Mucosa of stomach (tissue), 1 donor: Measurements from ENCODE around the gene CNTNAP2.
"Not testable (repeated sequence)": the region's sequence is repeated elsewhere in the genome, so short reads cannot be mapped to it uniquely, and the experiment has no call there.

ENCODE experiments used
- H3K27me3 ChIP-seq: one replicate; pipeline ENCODE4 v1.7.0; 2013; ENCODE audit warnings: mild to moderate bottlenecking, low read length; ENCODE audit not compliant: control insufficient read depth, insufficient read depth
- H3K36me3 ChIP-seq: one replicate; pipeline ENCODE4 v1.7.0; 2013; ENCODE audit warnings: low read length; ENCODE audit not compliant: control insufficient read depth, insufficient read depth
- H3K4me1 ChIP-seq: one replicate; pipeline ENCODE4 v1.7.0; 2013; ENCODE audit warnings: mild to moderate bottlenecking, low read length; ENCODE audit not compliant: control insufficient read depth, insufficient read depth
- H3K4me3 ChIP-seq: one replicate; pipeline ENCODE4 v1.7.0; 2013; ENCODE audit warnings: low read length
- H3K9ac ChIP-seq: one replicate; pipeline ENCODE4 v1.7.0; 2013; ENCODE audit warnings: mild to moderate bottlenecking, low read length, moderate library complexity
- H3K9me3 ChIP-seq: one replicate; pipeline ENCODE4 v1.7.0; 2013; ENCODE audit warnings: mild to moderate bottlenecking, low read length, moderate library complexity; ENCODE audit not compliant: control insufficient read depth
- donor health status: Pancreatic carcinoma.

The CNTNAP2 gene

DNA sequence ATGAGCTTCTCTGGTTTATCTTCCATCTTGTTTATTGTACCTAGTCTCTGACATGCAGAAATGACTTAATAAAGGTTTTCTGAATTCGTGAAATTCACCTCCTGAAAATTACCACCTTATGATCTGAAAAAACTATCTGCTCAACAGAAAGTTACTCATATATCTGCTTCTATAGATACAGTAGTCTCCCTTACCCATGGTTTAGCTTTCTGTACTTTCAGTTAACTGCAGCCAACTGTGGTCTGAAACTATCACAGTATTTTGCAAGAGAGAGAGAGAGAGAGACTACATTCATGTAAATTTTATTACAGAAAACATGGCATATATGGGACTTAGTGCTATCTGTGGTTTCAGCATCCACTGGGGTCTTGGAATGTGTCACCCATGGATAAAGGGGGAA is 1564.9 kb downstream of the CNTNAP2 start:
- no peak overlapping the region for H3K9ac ChIP-seq
- H3K4me1 ChIP-seq, result no peaks in the 10 kb centered on the region
- H3K27me3 ChIP-seq, result no peaks in the 10 kb centered on the region
- no peaks in the 10 kb centered on the region for H3K9me3 ChIP-seq
- H3K36me3 ChIP-seq, result no peaks in the 10 kb centered on the region
- no peak overlapping the region for H3K4me3 ChIP-seq

- no peak overlapping the region for H3K4me3 ChIP-seq
- no peaks in the 10 kb centered on the region for H3K4me1 ChIP-seq
- H3K9me3 ChIP-seq, result no peaks in the 10 kb centered on the region
- H3K9ac ChIP-seq, result no peak overlapping the region
- H3K27me3 ChIP-seq, result no peaks in the 10 kb centered on the region
- H3K36me3 ChIP-seq, result no peaks in the 10 kb centered on the region
Observed at GRCh38 chr7:147700702-147701101, 1584.1 kb downstream of the CNTNAP2 start.

DNA sequence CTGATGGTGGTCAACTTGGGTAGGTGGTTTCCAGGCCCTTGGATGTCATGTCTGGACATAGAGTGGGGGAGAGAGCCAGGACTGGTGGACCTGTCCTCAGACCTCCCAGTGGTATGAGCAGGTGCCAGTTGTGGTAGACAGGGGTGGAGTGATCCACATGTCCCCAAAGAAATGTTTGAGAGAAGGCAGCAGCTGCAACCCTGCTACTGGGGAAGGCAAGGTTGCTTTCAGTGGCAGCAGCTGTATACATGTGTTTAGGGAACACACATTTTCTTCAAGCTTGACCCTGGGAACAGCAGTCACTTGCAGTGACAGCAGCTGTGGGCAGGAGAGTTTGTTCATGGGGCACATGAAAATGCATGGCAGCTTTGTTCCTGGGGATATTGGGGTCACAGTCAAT is 1591.3 kb downstream of the CNTNAP2 start:
- Histone ChIP-seq H3K9me3 (no peaks in the 10 kb centered on the region), H3K36me3 (no peaks in the 10 kb centered on the region), H3K27me3 (no peaks in the 10 kb centered on the region), H3K4me1 (no peaks in the 10 kb centered on the region), H3K9ac (no peak overlapping the region), H3K4me3 (no peak overlapping the region)

- no peaks in the 10 kb centered on the region for H3K4me1 ChIP-seq
- no peaks in the 10 kb centered on the region for H3K36me3 ChIP-seq
- no peaks in the 10 kb centered on the region for H3K9me3 ChIP-seq
- no peaks in the 10 kb centered on the region for H3K27me3 ChIP-seq
- H3K4me3 ChIP-seq, result no peak overlapping the region
- no peak overlapping the region for H3K9ac ChIP-seq
Observed at GRCh38 chr7:147708871-147709270, 1592.3 kb downstream of the CNTNAP2 start.

GRCh38 chr7:147711447-147711846 is 1594.8 kb downstream of the CNTNAP2 start:
- H3K27me3 ChIP-seq, result no peaks in the 10 kb centered on the region
- H3K4me1 ChIP-seq, result no peaks in the 10 kb centered on the region
- no peaks in the 10 kb centered on the region for H3K9me3 ChIP-seq
- no peak overlapping the region for H3K4me3 ChIP-seq
- H3K36me3 ChIP-seq, result no peaks in the 10 kb centered on the region
- H3K9ac ChIP-seq, result no peak overlapping the region

DNA sequence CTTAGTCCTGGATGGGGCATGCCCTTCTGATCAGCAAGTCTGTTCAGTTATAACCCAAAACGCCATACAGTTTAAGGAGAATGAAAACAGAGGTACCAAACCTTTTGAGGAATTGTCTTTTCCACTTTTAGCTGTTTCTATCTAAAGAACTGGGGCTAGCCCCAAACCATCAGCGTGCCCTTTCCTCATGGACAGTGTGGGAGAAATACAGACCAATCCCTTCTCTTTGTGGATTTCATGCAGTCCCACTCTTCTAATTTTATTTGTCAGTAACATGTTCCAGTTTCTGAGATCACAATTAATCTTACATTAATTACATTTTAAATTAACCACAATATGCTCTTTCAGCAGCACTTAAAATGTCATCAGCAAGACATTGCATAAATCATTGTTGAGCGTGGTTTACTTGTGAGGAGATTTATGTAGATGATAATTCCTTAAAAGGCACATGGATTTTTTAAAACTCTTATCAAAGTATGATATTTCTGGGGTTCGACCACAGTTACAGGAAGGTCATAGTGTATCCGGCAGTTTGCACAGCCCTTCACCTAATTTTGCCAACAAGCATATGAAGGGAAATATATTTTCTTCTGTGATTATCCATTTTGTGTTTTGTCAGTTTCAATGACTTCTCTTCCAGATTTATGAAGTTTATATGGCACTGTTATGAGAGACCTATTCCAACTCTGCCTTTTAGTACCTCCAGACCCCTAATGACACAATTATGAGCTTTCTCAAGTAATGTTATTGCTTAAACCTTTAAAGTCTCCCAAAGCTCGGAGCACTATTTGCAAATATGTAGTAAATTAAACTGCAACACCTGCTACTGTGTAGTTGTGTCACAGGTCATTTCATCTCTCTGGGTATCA is 1605.6 kb downstream of the CNTNAP2 start:
- no peaks in the 10 kb centered on the region for H3K4me1 ChIP-seq
- H3K9me3 ChIP-seq, result no peaks in the 10 kb centered on the region
- no peak overlapping the region for H3K4me3 ChIP-seq
- no peaks in the 10 kb centered on the region for H3K36me3 ChIP-seq
- no peaks in the 10 kb centered on the region for H3K27me3 ChIP-seq
- H3K9ac ChIP-seq, result no peak overlapping the region

- Histone ChIP-seq H3K36me3 (no peaks in the 10 kb centered on the region), H3K27me3 (no peaks in the 10 kb centered on the region), H3K4me1 (no peaks in the 10 kb centered on the region), H3K9me3 (no peaks in the 10 kb centered on the region), H3K4me3 (no peak overlapping the region), H3K9ac (no peak overlapping the region)
Observed at GRCh38 chr7:147723536-147723935, 1606.9 kb downstream of the CNTNAP2 start.

DNA sequence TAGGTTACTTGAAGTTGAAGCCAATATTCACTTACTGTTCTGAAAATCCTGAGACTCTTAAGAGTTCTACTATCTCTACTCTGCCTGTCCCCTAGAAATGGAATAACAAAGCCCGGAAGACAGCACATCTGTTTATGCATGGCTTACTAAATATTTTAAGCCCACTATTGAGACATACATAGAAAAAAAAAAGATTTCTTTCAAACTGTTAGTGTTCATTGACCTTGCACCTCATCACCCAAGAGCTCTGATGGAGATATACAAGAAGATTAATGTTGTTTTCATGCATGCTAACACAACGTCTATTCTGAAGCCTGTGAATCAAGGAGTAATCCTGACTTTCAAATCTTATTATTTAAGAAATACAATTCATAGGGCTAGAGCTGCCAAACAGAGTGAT is 1614.7 kb downstream of the CNTNAP2 start:
- H3K4me3 ChIP-seq, result no peak overlapping the region
- H3K36me3 ChIP-seq, result no peaks in the 10 kb centered on the region
- no peaks in the 10 kb centered on the region for H3K9me3 ChIP-seq
- H3K4me1 ChIP-seq, result no peaks in the 10 kb centered on the region
- H3K9ac ChIP-seq, result no peak overlapping the region
- H3K27me3 ChIP-seq, result no peaks in the 10 kb centered on the region

DNA sequence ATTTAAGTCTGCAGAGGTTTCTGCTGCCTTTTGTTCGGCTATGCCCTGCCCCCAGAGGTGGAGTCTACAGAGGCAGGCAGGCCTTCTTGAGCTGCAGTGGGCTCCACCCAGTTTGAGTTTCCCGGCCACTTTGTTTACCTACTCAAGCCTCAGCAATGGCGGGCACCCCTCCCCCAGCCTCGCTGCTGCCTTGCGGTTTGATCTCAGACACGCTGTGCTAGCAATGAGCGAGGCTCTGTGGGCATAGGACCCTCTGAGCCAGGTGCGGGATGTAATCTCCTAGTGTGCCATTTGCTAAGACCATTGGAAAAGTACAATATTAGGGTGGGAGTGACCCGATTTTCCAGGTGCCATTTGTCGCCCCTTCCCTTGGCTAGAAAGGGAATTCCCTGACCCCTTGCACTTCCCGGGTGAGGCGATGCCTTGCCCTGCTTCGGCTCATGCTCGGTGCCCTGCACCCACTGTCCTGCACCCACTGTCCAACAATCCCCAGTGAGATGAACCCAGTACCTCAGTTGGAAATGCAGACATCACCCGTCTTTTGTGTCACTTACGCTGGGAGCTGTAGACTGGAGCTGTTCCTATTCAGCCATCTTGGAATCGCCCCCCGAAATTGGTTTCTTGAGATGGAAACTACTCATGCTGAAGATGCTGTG is 1621.1 kb downstream of the CNTNAP2 start:
- H3K9me3 ChIP-seq, H3K4me3 ChIP-seq, H3K36me3 ChIP-seq, H3K9ac ChIP-seq, H3K4me1 ChIP-seq, H3K27me3 ChIP-seq: not testable (repeated sequence)

- H3K27me3 ChIP-seq, result no peaks in the 10 kb centered on the region
- H3K36me3 ChIP-seq, result no peaks in the 10 kb centered on the region
- H3K4me3 ChIP-seq, result no peak overlapping the region
- H3K9ac ChIP-seq, result no peak overlapping the region
- H3K9me3 ChIP-seq, result no peaks in the 10 kb centered on the region
- H3K4me1 ChIP-seq, result no peaks in the 10 kb centered on the region
Observed at GRCh38 chr7:147742301-147742700, 1625.7 kb downstream of the CNTNAP2 start.

- Histone ChIP-seq H3K27me3 (no peaks in the 10 kb centered on the region), H3K4me3 (no peak overlapping the region), H3K4me1 (no peaks in the 10 kb centered on the region), H3K9ac (no peak overlapping the region), H3K36me3 (no peaks in the 10 kb centered on the region), H3K9me3 (no peaks in the 10 kb centered on the region)
Observed at GRCh38 chr7:147756300-147756699, 1639.7 kb downstream of the CNTNAP2 start.

- no peaks in the 10 kb centered on the region for H3K9me3 ChIP-seq
- H3K36me3 ChIP-seq, result no peaks in the 10 kb centered on the region
- H3K27me3 ChIP-seq, result no peaks in the 10 kb centered on the region
- H3K4me3 ChIP-seq, result no peak overlapping the region
- no peaks in the 10 kb centered on the region for H3K4me1 ChIP-seq
- no peak overlapping the region for H3K9ac ChIP-seq
Observed at GRCh38 chr7:147759327-147759943, 1642.8 kb downstream of the CNTNAP2 start.
